ENCODE measurements around the gene APOBEC4. TPM values are rescaled to one million over a fixed set of nuclear protein-coding genes. Genes with fewer than 3 reads are reported as not detected.

Gene APOBEC4
- polyA plus RNA-seq, 1 of the 3 experiments (the other 2 are of a cell fraction) = not detected

DNA sequence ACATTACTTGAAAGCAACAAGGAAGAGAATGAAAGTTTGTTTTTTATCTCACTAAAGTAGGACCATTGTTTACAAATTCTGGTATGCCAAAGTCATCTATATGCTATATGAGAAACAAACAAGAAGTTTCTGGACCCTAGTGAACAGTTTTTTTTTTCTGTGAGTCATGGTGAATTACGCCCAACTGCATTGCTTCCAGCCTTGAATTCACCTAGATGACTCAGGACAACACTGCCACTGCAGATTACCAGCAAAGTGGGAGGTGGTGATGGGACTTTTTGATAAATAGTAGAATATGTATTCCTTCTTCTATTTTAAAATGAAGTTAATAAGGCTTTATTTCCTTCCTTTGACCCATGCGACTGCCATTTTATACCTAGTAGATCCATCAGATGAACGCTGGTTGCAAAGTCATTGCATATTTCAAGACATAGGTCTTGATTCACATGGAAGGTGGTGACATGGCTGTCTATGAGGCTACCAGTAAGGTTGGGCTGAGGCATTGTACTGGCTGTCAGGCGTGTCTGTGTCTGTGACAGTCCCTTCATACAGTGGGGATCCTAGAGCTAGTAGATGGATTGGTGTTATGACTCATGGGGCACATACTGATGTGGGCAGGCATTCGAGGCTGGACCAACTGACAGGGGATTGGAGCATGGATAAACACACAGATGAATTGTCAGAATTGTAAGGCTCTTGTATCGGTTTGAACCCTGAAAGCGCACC lies 49.1 kb upstream of the APOBEC4 start:
- Histone ChIP-seq H3K4me1 (ENCODE audit: control insufficient read depth in 1 of 2, insufficient read depth in 2 of 2, low read depth in 1 of 2, low read length in 1 of 2) (peaks cover 4 to 8% of the 10 kb centered on the region in 2 experiments; a peak in 1 of 4 replicates), H4K20me1 (ENCODE audit: insufficient read depth) (no peaks in the 10 kb centered on the region), H3K36me3 (replicated peaks in 1 of 2; ENCODE audit: control insufficient read depth in 1 of 2, insufficient read depth in 2 of 2, low read length in 1 of 2) (no peaks in the 10 kb centered on the region), H3K9me2 (no peaks in the 10 kb centered on the region), H3K27ac (ENCODE audit: low read depth in 2 of 2, low read length in 1 of 2) (no peak overlapping the region), H3K4me2 (no peak overlapping the region), H3K9me3 (no peaks in the 10 kb centered on the region), H3F3A (replicated peaks; ENCODE audit: insufficient read depth) (no peaks in the 10 kb centered on the region), H3K4me3 (ENCODE audit: low read depth in 2 of 2, low read length in 1 of 2) (no peak overlapping the region), H3K79me2 (ENCODE audit: insufficient read depth) (no peaks in the 10 kb centered on the region), H2AFZ (ENCODE audit: low read depth) (no peak overlapping the region), H3K27me3 (ENCODE audit: insufficient read depth) (no peaks in the 10 kb centered on the region), H3K9ac (no peak overlapping the region)
- TF ChIP-seq FOSL2 (IDR thresholded peaks at IDR 0.05; ENCODE audit: borderline replicate concordance, low read depth) (peak; percentile 32), IRF3 (IDR thresholded peaks at IDR 0.05; ENCODE audit: low read depth, low read length) (no peak)
- CTCF ChIA-PET = interaction anchor here (1.0 to 1.3 kb wide), 2 partner anchors 17 to 213 kb away, joined by 3 read pairs; no protein-coding TSS in a partner anchor
- 87% methylated on average over 7 of the region's 7 CpGs for WGBS (ENCODE audit: low lambda C conversion rate)
- POLR2A ChIA-PET = no interaction called here
- no peak for DNase-seq

DNA sequence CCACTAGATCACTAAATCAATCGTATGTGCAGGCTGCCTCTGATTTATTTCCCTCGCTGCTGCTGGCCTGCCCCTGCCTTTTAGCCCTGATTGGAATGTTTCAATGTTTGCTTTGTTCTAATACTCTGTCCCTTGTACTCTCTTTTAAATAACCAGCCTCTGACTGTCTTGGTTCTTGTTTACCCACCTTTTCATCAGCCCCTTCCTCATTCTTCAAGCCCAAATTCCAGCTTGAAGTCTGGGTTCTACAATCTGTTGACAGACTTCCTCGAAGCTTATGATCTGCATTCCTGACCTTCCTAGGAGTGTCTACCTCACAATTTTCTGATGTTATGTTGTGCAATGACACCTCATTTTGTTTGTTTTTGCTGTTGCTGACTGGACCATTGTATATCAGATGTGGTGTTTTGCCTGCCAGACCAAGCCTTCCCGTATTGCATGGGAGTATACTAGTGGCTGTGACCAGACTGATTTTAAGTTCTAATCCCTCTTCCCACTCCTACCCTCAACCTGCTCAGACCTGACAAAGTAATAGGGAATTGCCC lies 46.6 kb upstream of the APOBEC4 start:
- H3K9me2 ChIP-seq = no peaks in the 10 kb centered on the region
- peaks cover 4 to 8% of the 10 kb centered on the region in 2 experiments; a peak in 1 of 4 replicates for H3K4me1 ChIP-seq (ENCODE audit: control insufficient read depth in 1 of 2, insufficient read depth in 2 of 2, low read depth in 1 of 2, low read length in 1 of 2)
- ChIA-PET CTCF (interaction anchor here (1.8 kb wide), 1 partner anchor 216 kb away, joined by 8 read pairs; no protein-coding TSS in a partner anchor), POLR2A (no interaction called here)
- no peaks in the 10 kb centered on the region for H3F3A ChIP-seq (replicated peaks; ENCODE audit: insufficient read depth)
- no peaks in the 10 kb centered on the region for H4K20me1 ChIP-seq (ENCODE audit: insufficient read depth)
- no peak overlapping the region; a peak in 1 of 4 replicates for H3K27ac ChIP-seq (ENCODE audit: low read depth in 2 of 2, low read length in 1 of 2)
- no peaks in the 10 kb centered on the region for H3K79me2 ChIP-seq (ENCODE audit: insufficient read depth)
- H3K9ac ChIP-seq = no peak overlapping the region
- no peaks in the 10 kb centered on the region for H3K27me3 ChIP-seq (ENCODE audit: insufficient read depth)
- no peaks in the 10 kb centered on the region for H3K9me3 ChIP-seq
- H3K4me2 ChIP-seq = no peak overlapping the region
- no peaks in the 10 kb centered on the region for H3K36me3 ChIP-seq (replicated peaks in 1 of 2; ENCODE audit: control insufficient read depth in 1 of 2, insufficient read depth in 2 of 2, low read length in 1 of 2)
- no peak overlapping the region for H3K4me3 ChIP-seq (ENCODE audit: low read depth in 2 of 2, low read length in 1 of 2)
- no peak overlapping the region for H2AFZ ChIP-seq (ENCODE audit: low read depth)
- DNase-seq = no peak
- WGBS (ENCODE audit: low lambda C conversion rate) = 64% methylated on average over 4 of the region's 4 CpGs
- no peak for TF ChIP-seq TEAD4 (IDR thresholded peaks at IDR 0.05; ENCODE audit: borderline replicate concordance, insufficient read depth)
- no peak for TF ChIP-seq RAD21 (IDR thresholded peaks at IDR 0.05; ENCODE audit: low read length)
- TF ChIP-seq TAF1 (IDR thresholded peaks at IDR 0.05; ENCODE audit: borderline replicate concordance, low read depth, low read length) = no peak
- TF ChIP-seq SIN3A (IDR thresholded peaks at IDR 0.05; ENCODE audit: borderline replicate concordance, low read depth, low read length) = no peak
- no peak for TF ChIP-seq IRF3 (IDR thresholded peaks at IDR 0.05; ENCODE audit: low read depth, low read length)
- no peak for TF ChIP-seq RXRA (IDR thresholded peaks at IDR 0.05; ENCODE audit: borderline replicate concordance, low read depth)
- no peak for TF ChIP-seq REST (IDR thresholded peaks at IDR 0.05; ENCODE audit: low read depth, low read length)
- TF ChIP-seq FOXJ3 (CRISPR knock-in tag; IDR thresholded peaks at IDR 0.05) = no peak
- no peak for TF ChIP-seq FOSL2 (IDR thresholded peaks at IDR 0.05; ENCODE audit: borderline replicate concordance, low read depth)
- no peak for TF ChIP-seq TCF12 (IDR thresholded peaks at IDR 0.05)
- TF ChIP-seq YY1 (IDR thresholded peaks at IDR 0.05; ENCODE audit: low read depth) = no peak
- no peak for TF ChIP-seq PBX3 (IDR thresholded peaks at IDR 0.05)

Data from SK-N-SH (cell line).